CD4-positive, alpha-beta memory T cell (primary cell): ENCODE data around the gene AGPAT2. TPM values are rescaled to one million over a fixed set of nuclear protein-coding genes. Genes with fewer than 3 reads are reported as not detected.

Experiments used
- CTCF ChIA-PET: fragments of 350-600 bp; sonication (Branson Sonifier 250); formaldehyde crosslinking; loops from one replicate; lab custom pipeline; 2021; ENCODE audit warnings: inconsistent platforms; ENCODE audit not compliant: partially characterized antibody; lab: Charles Lee
- POLR2A ChIA-PET: fragments of 350-600 bp; sonication (Branson Sonifier 250); formaldehyde crosslinking; loops from one replicate; lab custom pipeline; 2021; ENCODE audit not compliant: partially characterized antibody; lab: Charles Lee
- DNase-seq, 5 donors: peaks; one replicate each; pipeline versions ENCODE4 v3.0.0 to v3.0.0-alpha.2; 2020 to 2022; ENCODE audit warnings: mixed read lengths in 1 of 5
- H3K27ac ChIP-seq: one replicate; pipeline ENCODE4 v1.7.0; 2013; ENCODE audit warnings: low read depth, low read length
- H3K27me3 ChIP-seq: 2 replicates; pipeline ENCODE4 v1.7.0; 2013; ENCODE audit warnings: mild to moderate bottlenecking, low read length, moderate library complexity; ENCODE audit not compliant: insufficient read depth
- H3K36me3 ChIP-seq: 2 replicates; pipeline ENCODE4 v1.7.0; 2013; ENCODE audit warnings: mild to moderate bottlenecking, low read length, moderate library complexity; ENCODE audit not compliant: insufficient read depth
- H3K4me1 ChIP-seq: 2 replicates; pipeline ENCODE4 v1.7.0; 2013; ENCODE audit warnings: mild to moderate bottlenecking, low read length, moderate library complexity; ENCODE audit not compliant: insufficient read depth
- H3K4me3 ChIP-seq, 2 donors: one replicate each; pipeline ENCODE4 v1.7.0; 2013; ENCODE audit warnings: low read length in 2 of 2, mild to moderate bottlenecking in 1 of 2
- H3K9me3 ChIP-seq, 2 donors: one replicate each; pipeline ENCODE4 v1.7.0; 2013; ENCODE audit warnings: low read length in 2 of 2, control low read depth in 1 of 2; ENCODE audit not compliant: control insufficient read depth in 1 of 2
- H3K27ac Mint-ChIP-seq, 7 donors: one replicate each; pipeline ENCODE4 v1.8.0; 2020 to 2021; ENCODE audit warnings: mixed read lengths in 7 of 7, mild to moderate bottlenecking in 6 of 7, inconsistent platforms in 3 of 7, moderate library complexity in 3 of 7
- H3K27me3 Mint-ChIP-seq, 2 donors: one replicate each; pipeline ENCODE4 v1.8.0; 2020 to 2021; ENCODE audit warnings: mixed read lengths in 2 of 2
- H3K36me3 Mint-ChIP-seq, 2 donors: one replicate each; pipeline ENCODE4 v1.8.0; 2020 to 2021; ENCODE audit warnings: mixed read lengths in 2 of 2, inconsistent platforms in 1 of 2, mild to moderate bottlenecking in 1 of 2
- H3K4me1 Mint-ChIP-seq, 4 donors: one replicate each; pipeline ENCODE4 v1.8.0; 2020 to 2021; ENCODE audit warnings: mixed read lengths in 4 of 4, mild to moderate bottlenecking in 1 of 4
- H3K4me3 Mint-ChIP-seq, 8 donors: one replicate each; pipeline ENCODE4 v1.8.0; 2020 to 2021; ENCODE audit warnings: mixed read lengths in 8 of 8, mild to moderate bottlenecking in 7 of 8, moderate library complexity in 6 of 8, inconsistent platforms in 3 of 8
- H3K9me3 Mint-ChIP-seq, 8 donors: one replicate each; pipeline ENCODE4 v1.8.0; 2020 to 2021; ENCODE audit warnings: mixed read lengths in 8 of 8, mild to moderate bottlenecking in 5 of 8, inconsistent platforms in 3 of 8, moderate library complexity in 1 of 8
- intact Hi-C: fragments of 100-400 bp; cut with micrococcal nuclease; formaldehyde crosslinking; loops from one replicate; pipeline ENCODE4 v1.15.1; 2023
- polyA plus RNA-seq, 2 donors: library from polyadenylated mRNA; unstranded; fragments of 300-500 nt; fragmentation: Illumina TruSeq; gene quantifications; one replicate each; pipeline ENCODE4 v1.2.3, GENCODE V29; 2021
- total RNA-seq, 2 experiments: library from RNA; stranded (reverse); gene quantifications; one replicate each; pipeline ENCODE4 v1.2.3, GENCODE V29; 2021

AGPAT2 gene
- total and polyA plus RNA-seq, 4 experiments from 2014 or later, result 6.9 to 20.6 (median 12.0) TPM

DNA sequence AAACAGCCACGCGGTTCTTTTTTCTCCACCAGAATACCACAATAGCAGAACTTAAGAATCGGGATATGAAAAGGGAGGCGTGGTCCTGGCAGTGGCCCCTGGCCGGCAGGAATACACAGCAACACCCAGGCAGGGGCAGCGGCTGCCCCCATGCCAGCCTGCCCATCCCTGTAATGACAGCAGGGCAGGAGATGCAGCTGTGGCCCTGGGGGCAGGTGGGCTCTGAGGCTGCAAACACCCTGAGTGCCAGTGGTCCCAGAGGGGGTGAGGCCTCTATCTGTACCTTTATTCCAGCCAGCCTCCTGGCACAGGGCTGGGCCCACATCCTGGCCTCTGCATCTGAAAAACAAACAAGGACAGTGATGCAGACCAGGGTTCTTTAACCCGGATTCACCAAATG, 37.5 kb upstream of the AGPAT2 start:
- H3K27ac Mint-ChIP-seq, result peak overlapping the region in 3 of 7 donors; percentile 4 to 60 (median 24)

DNA sequence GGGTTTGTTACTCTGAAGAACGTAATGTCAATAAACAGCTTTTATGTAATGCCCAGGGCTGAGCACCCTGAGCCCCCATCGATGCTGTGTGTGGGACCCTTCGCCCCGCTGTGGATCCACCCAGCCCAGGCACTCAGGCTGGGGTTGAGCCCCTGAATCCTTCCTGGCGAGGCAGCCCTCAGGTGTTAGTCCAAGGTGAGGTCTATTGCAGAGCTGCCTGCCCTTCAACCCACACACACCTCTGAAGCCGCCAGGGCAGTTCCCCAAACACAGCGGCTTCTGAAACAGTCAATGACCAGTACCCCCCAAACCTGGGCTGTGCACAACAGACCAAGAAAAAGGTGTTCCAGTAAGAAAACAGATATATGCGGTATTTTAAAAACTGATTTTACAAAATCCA, 36.7 kb upstream of the AGPAT2 start:
- peak overlapping the region in 1 of 8 donors; percentile 20 for H3K4me3 Mint-ChIP-seq
- intact Hi-C loops, result no loop called here

More for the DNA sequence above, 37.5 kb upstream of the AGPAT2 start:
- Mint-ChIP-seq H3K4me3 (no peak overlapping the region), H3K27me3 (peaks cover 0 to 4% of the 10 kb centered on the region in 2 donors), H3K4me1 (peaks cover 9 to 41% (median 22%) of the 10 kb centered on the region in 4 donors), H3K9me3 (peaks cover 0 to 7% (median 0%) of the 10 kb centered on the region in 8 donors), H3K36me3 (peaks cover 23 to 39% of the 10 kb centered on the region in 2 donors)
- H3K27ac ChIP-seq, result no peak overlapping the region
- intact Hi-C loops, result loop anchor here (5.0 kb wide), 1 partner anchor 498 kb away; the partner anchor contains the start of gene RNF208
- H3K36me3 ChIP-seq, result peaks cover 32% of the 10 kb centered on the region
- peaks cover 30% of the 10 kb centered on the region for H3K4me1 ChIP-seq
- H3K27me3 ChIP-seq, result no peaks in the 10 kb centered on the region
- CTCF ChIA-PET, result no interaction called here
- no peaks in the 10 kb centered on the region for H3K9me3 ChIP-seq
- POLR2A ChIA-PET, result no interaction called here
- no peak for DNase-seq
- no peak overlapping the region for H3K4me3 ChIP-seq

DNA sequence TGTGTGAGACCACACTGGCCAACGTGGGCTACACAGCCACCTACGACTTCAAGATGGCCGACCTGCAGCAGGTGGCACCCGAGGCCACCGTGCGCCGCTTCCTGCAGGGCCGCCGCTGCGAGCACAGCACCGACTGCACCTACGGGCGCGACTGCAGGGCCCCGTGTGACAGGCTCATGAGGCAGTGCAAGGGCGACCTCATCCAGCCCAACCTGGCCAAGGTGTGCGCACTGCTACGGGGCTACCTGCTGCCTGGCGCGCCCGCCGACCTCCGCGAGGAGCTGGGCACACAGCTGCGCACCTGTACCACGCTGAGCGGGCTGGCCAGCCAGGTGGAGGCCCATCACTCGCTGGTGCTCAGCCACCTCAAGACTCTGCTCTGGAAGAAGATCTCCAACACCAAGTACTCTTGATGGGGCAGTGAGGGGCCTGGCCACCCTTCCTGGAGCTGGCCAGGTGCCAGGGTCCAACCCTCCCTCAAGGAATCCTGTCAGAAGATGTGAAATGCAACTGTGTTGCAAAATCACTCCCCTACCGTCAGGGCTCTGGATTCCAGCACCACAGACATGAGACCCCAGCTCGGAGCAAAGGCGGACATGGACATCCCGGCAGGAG, 36.2 kb upstream of the AGPAT2 start:
- no peak overlapping the region for H3K4me3 ChIP-seq
- no peaks in the 10 kb centered on the region for H3K27me3 ChIP-seq
- peak in 1 of 5 donors; percentile 35 for DNase-seq
- Mint-ChIP-seq H3K4me1 (peaks cover 9 to 33% (median 23%) of the 10 kb centered on the region in 4 donors), H3K9me3 (peaks cover 0 to 7% (median 0%) of the 10 kb centered on the region in 8 donors), H3K27me3 (peaks cover 0 to 4% of the 10 kb centered on the region in 2 donors), H3K4me3 (peak overlapping the region in 1 of 8 donors; percentile 20), H3K36me3 (peaks cover 23 to 39% of the 10 kb centered on the region in 2 donors), H3K27ac (peak overlapping the region in 1 of 7 donors; percentile 60)
- H3K36me3 ChIP-seq, result peaks cover 32% of the 10 kb centered on the region
- H3K4me1 ChIP-seq, result peaks cover 26% of the 10 kb centered on the region
- ChIA-PET CTCF (no interaction called here), POLR2A (no interaction called here)
- H3K9me3 ChIP-seq, result no peaks in the 10 kb centered on the region
- intact Hi-C loops, result no loop called here
- H3K27ac ChIP-seq, result no peak overlapping the region

More for the DNA sequence above, 36.7 kb upstream of the AGPAT2 start:
- H3K27me3 ChIP-seq, result no peaks in the 10 kb centered on the region
- H3K36me3 Mint-ChIP-seq, result peaks cover 23 to 39% of the 10 kb centered on the region in 2 donors
- ChIA-PET POLR2A (no interaction called here), CTCF (no interaction called here)
- peaks cover 0 to 7% (median 0%) of the 10 kb centered on the region in 8 donors for H3K9me3 Mint-ChIP-seq
- peak overlapping the region in 1 of 7 donors; percentile 60 for H3K27ac Mint-ChIP-seq
- no peak overlapping the region for H3K27ac ChIP-seq
- no peak overlapping the region for H3K4me3 ChIP-seq
- H3K4me1 ChIP-seq, result peaks cover 31% of the 10 kb centered on the region
- no peak for DNase-seq
- peaks cover 9 to 33% (median 22%) of the 10 kb centered on the region in 4 donors for H3K4me1 Mint-ChIP-seq
- H3K27me3 Mint-ChIP-seq, result peaks cover 0 to 4% of the 10 kb centered on the region in 2 donors
- H3K9me3 ChIP-seq, result no peaks in the 10 kb centered on the region
- H3K36me3 ChIP-seq, result peaks cover 32% of the 10 kb centered on the region

DNA sequence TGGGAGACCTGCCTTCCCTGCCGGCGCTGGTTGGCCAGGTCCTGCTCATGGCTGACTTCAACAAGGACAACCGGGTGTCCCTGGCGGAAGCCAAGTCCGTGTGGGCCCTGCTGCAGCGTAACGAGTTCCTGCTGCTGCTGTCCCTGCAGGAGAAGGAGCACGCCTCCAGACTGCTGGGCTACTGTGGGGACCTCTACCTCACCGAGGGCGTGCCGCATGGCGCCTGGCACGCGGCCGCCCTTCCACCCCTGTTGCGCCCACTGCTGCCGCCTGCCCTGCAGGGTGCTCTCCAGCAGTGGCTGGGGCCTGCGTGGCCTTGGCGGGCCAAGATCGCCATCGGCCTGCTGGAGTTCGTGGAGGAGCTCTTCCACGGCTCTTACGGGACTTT, 35.7 kb upstream of the AGPAT2 start:
- H3K27ac Mint-ChIP-seq, result no peak overlapping the region
- POLR2A ChIA-PET, result no interaction called here
- peaks cover 24% of the 10 kb centered on the region for H3K4me1 ChIP-seq
- peaks cover 9 to 33% (median 23%) of the 10 kb centered on the region in 4 donors for H3K4me1 Mint-ChIP-seq
- H3K4me3 Mint-ChIP-seq, result no peak overlapping the region
- peaks cover 0 to 7% (median 0%) of the 10 kb centered on the region in 8 donors for H3K9me3 Mint-ChIP-seq
- H3K27ac ChIP-seq, result no peak overlapping the region
- no peaks in the 10 kb centered on the region for H3K27me3 ChIP-seq
- peak in 1 of 5 donors; percentile 32 for DNase-seq
- no peaks in the 10 kb centered on the region for H3K9me3 ChIP-seq
- CTCF ChIA-PET, result no interaction called here
- intact Hi-C loops, result no loop called here
- H3K36me3 ChIP-seq, result peaks cover 32% of the 10 kb centered on the region
- no peak overlapping the region for H3K4me3 ChIP-seq
- H3K36me3 Mint-ChIP-seq, result peaks cover 23 to 39% of the 10 kb centered on the region in 2 donors
- peaks cover 0 to 4% of the 10 kb centered on the region in 2 donors for H3K27me3 Mint-ChIP-seq

DNA sequence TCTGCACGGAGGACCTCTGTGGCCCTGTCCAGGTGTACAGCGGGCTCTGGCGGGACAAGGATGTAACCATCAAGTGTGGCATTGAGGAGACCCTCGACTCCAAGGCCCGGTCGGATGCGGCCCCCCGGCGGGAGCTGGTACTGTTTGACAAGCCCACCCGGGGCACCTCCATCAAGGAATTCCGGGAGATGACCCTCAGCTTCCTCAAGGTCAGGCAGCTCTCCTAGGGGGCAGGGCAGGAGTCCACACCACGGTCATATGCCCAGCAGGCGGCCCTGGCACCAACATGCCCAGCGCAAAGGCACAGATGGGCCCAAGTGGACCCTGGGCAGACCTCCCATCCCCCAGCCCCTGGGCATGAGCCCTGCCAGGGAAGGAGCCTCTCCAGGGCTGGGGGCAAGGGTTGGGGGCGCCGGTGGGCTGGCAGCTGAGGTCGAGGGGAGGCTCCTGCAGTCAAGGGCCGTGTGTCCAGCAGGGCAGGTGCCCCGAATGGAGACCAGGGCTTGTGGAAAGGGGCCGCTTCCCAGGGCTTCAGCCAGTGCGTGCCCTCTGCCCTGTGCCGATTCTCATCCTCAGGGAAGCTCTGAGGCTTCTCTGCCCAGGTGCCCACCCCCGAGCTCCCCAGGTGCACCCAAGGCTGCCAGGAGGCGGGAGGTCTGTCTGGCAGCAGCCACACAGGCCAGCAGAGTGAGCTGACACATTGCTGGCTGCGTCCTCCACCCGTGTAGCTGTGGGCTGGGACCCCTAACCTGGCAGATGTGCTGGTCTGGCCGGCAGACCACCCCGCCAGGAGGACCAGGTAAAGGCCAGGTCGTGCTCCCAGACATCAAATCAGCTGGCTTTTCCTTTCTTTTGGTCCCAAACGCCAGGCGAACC, 35.1 kb upstream of the AGPAT2 start:
- intact Hi-C loops, result no loop called here
- ChIA-PET CTCF (no interaction called here), POLR2A (no interaction called here)
- no peak overlapping the region for H3K4me3 ChIP-seq
- Mint-ChIP-seq H3K27ac (no peak overlapping the region), H3K36me3 (peaks cover 23 to 36% of the 10 kb centered on the region in 2 donors), H3K27me3 (peaks cover 0 to 4% of the 10 kb centered on the region in 2 donors), H3K4me3 (no peak overlapping the region), H3K9me3 (peaks cover 0 to 3% (median 0%) of the 10 kb centered on the region in 8 donors), H3K4me1 (peaks cover 9 to 29% (median 21%) of the 10 kb centered on the region in 4 donors)
- H3K4me1 ChIP-seq, result peaks cover 23% of the 10 kb centered on the region
- no peak overlapping the region for H3K27ac ChIP-seq
- peak in 1 of 5 donors; percentile 33 for DNase-seq
- no peaks in the 10 kb centered on the region for H3K27me3 ChIP-seq
- H3K9me3 ChIP-seq, result no peaks in the 10 kb centered on the region
- peaks cover 32% of the 10 kb centered on the region for H3K36me3 ChIP-seq

DNA sequence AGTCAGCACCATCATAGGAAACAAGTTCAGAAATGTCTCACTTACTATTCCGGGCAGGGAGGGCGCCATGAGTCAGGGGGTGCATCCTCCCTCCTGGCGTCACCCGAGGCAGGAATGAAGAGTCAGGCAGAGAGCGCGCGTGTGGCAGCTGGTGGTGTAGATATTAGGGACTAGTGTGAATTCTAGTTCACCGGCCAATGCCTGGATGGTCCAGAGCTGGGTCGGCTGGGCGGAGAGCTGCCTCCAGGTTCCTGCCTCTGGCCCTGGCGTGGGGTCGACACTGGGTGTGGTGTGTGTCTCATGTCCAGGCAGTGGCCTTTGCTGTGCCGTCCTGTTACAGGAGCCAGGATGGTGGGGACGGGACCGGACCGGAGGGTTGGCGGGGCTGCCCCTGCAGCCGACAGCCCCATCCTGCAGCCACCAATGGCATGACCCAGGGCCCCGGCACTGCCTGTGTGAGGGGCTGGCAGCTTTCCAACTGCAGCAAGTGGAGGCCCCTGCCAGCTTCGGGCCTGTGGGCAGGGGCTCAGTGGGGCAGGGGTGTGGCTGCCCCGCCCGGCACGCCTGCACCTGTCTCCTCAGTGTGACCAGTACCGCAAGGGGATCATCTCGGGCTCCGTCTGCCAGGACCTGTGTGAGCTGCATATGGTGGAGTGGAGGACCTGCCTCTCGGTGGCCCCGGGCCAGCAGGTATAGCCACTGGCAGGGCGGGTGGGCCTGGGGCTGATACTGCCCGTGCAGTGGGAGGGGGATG, 34.3 kb upstream of the AGPAT2 start:
- H3K9me3 Mint-ChIP-seq, result no peaks in the 10 kb centered on the region
- no peaks in the 10 kb centered on the region for H3K27me3 Mint-ChIP-seq
- Histone ChIP-seq H3K4me3 (no peak overlapping the region), H3K27ac (no peak overlapping the region), H3K27me3 (no peaks in the 10 kb centered on the region), H3K36me3 (peaks cover 32% of the 10 kb centered on the region), H3K9me3 (no peaks in the 10 kb centered on the region), H3K4me1 (peaks cover 15% of the 10 kb centered on the region)
- peaks cover 5 to 21% (median 14%) of the 10 kb centered on the region in 4 donors for H3K4me1 Mint-ChIP-seq
- H3K4me3 Mint-ChIP-seq, result no peak overlapping the region
- H3K36me3 Mint-ChIP-seq, result peaks cover 18 to 30% of the 10 kb centered on the region in 2 donors
- ChIA-PET POLR2A (no interaction called here), CTCF (no interaction called here)
- peak overlapping the region in 4 of 7 donors; percentile 4 to 68 (median 54) for H3K27ac Mint-ChIP-seq
- DNase-seq, result peak in 1 of 5 donors; percentile 41
- intact Hi-C loops, result no loop called here
